HUES6 (cell line): ENCODE results near the gene LHFPL4.
"Not testable (repeated sequence)": the region's sequence is repeated elsewhere in the genome, so short reads cannot be mapped to it uniquely, and the experiment has no call there.

ENCODE experiments used
- H3K27ac ChIP-seq: 2 replicates; pipeline ENCODE4 v1.7.0; 2013; ENCODE audit warnings: low read depth, mild to moderate bottlenecking, low read length, inconsistent platforms
- H3K27me3 ChIP-seq: 2 replicates; pipeline ENCODE4 v1.6.1; 2013; ENCODE audit warnings: low read length; ENCODE audit not compliant: control insufficient read depth, insufficient read depth
- H3K36me3 ChIP-seq: 2 replicates; pipeline ENCODE4 v1.6.1; 2013; ENCODE audit warnings: low read length; ENCODE audit not compliant: control insufficient read depth, insufficient read depth
- H3K4me1 ChIP-seq: 2 replicates; pipeline ENCODE4 v1.6.1; 2013; ENCODE audit warnings: low read length; ENCODE audit not compliant: control insufficient read depth, insufficient read depth
- H3K4me3 ChIP-seq: 2 replicates; pipeline ENCODE4 v1.5.1; 2013; ENCODE audit warnings: low read depth, low read length
- H3K9ac ChIP-seq: one replicate; pipeline ENCODE4 v1.6.1; 2013; ENCODE audit warnings: mild to moderate bottlenecking, low read length
- H3K9me3 ChIP-seq: 2 replicates; pipeline ENCODE4 v1.6.1; 2013; ENCODE audit warnings: low read depth, low read length; ENCODE audit not compliant: control insufficient read depth, insufficient read depth

LHFPL4 gene

DNA sequence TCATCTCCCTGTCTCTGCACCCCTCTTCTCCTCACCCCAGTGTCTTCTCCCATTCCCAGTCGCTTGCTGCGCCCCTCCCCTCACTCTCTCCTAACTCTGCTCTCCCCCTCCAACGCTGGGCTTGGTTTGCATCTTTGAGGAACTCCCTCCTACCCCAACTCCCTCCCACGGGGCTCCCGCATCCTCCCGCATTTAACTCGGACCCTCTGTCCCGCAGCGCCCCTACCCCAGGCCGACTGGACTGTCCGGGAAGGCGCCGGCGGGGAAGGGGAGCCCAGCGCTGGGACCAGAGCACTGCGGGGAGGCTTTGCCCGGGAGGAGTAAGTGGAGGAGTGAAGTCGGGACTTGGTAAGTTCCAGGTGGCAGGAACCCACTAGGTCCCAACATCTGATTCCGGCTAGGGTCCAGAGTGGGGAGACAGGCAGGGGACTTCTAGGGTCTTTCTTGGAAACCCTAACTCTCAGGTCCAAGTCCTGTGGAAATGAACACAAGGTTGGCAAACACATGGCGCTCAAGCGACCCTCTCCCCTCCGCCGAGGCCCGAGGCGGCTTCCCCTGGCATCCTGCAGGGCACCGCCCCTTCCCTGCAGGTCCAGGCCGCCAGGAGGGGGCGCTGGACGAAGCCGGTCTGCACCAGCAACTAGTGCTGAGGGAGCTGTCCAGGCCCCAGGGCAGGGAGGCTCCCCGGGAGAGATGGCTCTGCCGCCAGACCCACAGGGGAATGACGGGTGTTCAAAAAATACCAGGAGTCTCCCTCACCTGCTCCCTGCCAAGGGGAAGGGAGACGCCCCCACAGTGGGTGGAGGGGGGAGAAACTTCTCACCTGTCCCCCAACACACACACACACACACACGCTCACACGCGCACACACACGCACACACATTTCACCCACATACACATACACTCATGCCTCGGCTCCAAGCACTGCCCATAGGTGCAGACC, 53.2 kb downstream of the LHFPL4 start:
- Histone ChIP-seq H3K9ac (peak overlapping the region; percentile 56), H3K27ac (no peak overlapping the region), H3K4me3 (peak overlapping the region; percentile 87), H3K4me1 (peaks cover 3% of the 10 kb centered on the region; the same call in 1 of the 2 replicates), H3K36me3 (no peaks in the 10 kb centered on the region), H3K27me3 (peaks cover 36% of the 10 kb centered on the region), H3K9me3 (no peaks in the 10 kb centered on the region)

DNA sequence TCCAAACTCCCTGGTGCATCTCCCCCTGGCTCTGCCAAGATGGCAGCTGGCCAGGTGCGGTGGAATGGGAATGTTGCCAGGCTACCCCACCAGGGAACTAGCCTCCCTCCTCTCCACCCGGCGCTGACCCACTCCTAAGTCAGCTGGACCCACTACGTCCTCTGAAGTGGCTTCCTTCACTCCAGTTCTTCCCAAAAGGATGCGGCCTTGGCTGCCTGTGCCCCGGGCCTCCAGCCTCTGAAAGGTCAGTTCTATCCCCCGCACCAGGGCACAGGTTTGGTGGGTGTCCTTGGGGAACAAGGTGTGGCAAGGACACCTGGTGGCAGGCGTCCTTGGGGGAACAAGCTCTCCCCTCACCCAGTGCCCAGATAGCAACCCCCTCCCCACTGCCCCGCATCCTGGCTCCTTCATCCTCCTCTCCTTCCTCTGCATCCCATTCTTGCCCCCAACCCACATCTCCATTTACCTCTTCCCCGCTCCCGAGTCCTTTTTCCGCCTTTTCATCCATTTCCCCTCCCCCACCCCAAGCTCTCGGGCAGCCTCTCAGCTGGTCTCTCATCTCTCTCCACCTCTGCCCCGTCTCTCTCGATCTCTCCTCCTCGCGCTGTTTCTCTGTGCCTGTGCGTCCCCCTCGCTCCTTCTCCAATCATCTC, 54.0 kb downstream of the LHFPL4 start:
- Histone ChIP-seq H3K27ac (no peak overlapping the region), H3K4me1 (peaks cover 3% of the 10 kb centered on the region; the same call in 1 of the 2 replicates), H3K27me3 (peaks cover 44% of the 10 kb centered on the region), H3K4me3 (peak overlapping the region; percentile 87), H3K9ac (peak overlapping the region; percentile 56), H3K36me3 (no peaks in the 10 kb centered on the region), H3K9me3 (no peaks in the 10 kb centered on the region)

DNA sequence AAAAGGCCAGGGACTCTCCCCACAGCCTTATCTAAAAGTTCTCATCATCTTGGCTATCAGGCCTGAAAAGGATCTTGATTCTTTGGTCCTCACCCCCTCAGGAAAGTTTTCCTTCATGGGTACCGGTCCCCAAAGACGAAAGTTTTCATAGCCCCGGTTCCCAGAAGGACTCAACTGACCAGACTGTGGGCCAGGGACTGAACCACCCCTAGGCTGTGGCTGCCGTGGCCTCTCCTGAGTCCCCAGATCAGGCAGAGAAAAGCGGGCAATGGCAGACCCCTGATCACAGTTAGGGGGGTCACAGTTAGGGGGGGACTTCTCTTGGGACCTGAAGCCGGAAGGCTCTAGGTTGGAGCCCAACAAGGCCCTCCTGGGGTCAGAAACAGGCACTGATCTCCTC, 54.8 kb downstream of the LHFPL4 start:
- no peaks in the 10 kb centered on the region for H3K36me3 ChIP-seq
- peaks cover 3% of the 10 kb centered on the region; the same call in 1 of the 2 replicates for H3K4me1 ChIP-seq
- H3K9me3 ChIP-seq, result no peaks in the 10 kb centered on the region
- no peak overlapping the region for H3K9ac ChIP-seq
- H3K27ac ChIP-seq, result no peak overlapping the region
- H3K27me3 ChIP-seq, result peaks cover 49% of the 10 kb centered on the region
- no peak overlapping the region for H3K4me3 ChIP-seq

DNA sequence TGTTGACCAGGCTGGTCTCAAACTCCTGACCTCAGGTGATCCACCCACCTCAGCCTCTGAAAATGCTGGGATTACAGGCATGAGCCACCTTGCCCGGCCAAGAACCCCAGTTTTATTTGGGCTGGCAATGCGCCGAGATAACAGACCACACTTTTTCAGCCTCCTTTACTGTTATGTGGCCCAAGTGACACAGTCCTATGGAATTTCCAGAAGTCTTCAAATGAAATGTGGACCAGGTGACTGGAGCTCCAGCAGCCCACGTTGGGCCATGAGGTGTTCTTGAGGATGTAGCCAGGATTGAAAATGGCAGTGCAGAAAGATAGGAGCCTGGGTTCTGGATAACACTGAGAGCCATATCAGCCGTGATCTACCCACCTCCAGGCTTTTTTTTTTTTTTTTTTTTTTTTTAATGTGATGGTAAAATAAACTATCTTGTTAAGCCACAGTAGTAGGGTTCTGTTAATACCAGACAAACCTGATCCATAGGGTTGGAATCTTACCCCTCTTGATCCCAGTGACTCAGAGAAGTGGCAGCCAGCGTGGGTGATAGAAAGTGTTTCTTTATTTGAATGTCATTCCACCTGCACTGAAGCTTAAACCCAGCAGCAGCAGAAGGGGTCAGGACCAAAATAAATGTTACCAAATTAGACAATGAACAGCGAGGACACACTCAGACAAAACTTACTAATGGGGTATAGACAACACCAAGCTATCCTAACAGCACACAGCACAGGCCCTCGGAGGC, 55.6 kb downstream of the LHFPL4 start:
- Histone ChIP-seq H3K36me3 (no peaks in the 10 kb centered on the region), H3K9ac (no peak overlapping the region), H3K4me3 (no peak overlapping the region), H3K4me1 (peaks cover 3% of the 10 kb centered on the region; the same call in 1 of the 2 replicates), H3K27me3 (peaks cover 55% of the 10 kb centered on the region), H3K9me3 (no peaks in the 10 kb centered on the region), H3K27ac (no peak overlapping the region)

DNA sequence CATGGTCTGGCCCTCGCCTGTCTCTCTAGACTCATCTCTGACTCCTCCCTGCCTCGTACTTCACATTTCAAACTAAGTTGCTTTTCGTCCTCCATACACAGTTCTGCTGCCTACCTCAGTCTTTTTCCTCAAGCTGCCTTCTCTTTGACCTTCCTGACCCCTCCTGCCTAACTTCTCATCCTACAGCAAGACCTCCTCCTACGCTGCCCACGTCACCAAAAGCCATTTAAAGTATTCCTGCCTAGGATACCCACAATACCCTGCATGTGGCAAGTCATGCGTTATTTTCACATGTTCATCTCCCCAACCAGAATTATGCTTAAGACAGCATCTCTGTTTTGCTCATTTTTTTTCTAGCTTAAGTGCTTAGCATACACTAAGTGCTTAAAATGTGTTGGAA, 56.7 kb downstream of the LHFPL4 start:
- Histone ChIP-seq H3K9me3 (no peaks in the 10 kb centered on the region), H3K27ac (no peak overlapping the region), H3K27me3 (peaks cover 62% of the 10 kb centered on the region), H3K9ac (no peak overlapping the region), H3K4me1 (peaks cover 3% of the 10 kb centered on the region; the same call in 1 of the 2 replicates), H3K4me3 (no peak overlapping the region), H3K36me3 (no peaks in the 10 kb centered on the region)

DNA sequence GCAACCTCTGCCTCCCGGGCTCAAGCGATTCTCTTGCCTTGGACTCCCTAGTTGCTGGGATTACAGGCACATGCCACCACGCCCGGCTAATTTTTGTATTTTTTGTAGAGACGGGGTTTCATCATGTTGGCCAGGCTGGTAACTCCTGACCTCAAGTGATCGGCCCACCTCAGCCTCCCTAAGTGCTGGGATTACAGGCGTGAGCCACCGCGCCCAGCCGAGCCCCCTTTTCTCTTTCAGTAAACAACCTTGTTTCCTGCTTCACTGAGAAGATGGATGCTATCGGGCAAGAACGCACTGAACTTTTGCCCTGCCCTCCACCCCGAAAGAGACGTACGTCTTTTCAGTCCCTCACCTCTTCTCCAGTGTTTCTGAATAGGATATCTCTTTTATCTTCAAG, 59.6 kb downstream of the LHFPL4 start:
- peaks cover 47% of the 10 kb centered on the region for H3K27me3 ChIP-seq
- H3K4me1 ChIP-seq, H3K36me3 ChIP-seq, H3K9ac ChIP-seq, H3K4me3 ChIP-seq, H3K9me3 ChIP-seq, H3K27ac ChIP-seq: not testable (repeated sequence)

DNA sequence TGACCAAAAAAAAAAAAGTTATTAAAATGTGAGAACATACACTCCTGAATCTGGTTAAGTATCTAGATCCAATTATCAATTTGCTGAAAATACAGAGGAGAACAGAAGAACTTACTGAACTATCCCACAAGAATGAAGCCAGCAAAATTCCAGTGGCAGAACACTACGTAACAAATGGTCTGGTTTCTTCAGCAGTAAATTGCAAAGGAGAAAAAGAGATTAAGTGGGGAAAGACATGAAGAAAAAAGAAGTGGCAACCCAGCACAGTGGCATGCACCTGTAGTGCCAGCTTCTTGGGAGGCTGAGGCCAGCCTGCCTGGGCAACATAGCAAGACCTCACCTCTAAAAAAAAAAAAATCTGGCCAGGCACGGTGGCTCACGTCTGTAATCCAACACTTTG, 62.1 kb downstream of the LHFPL4 start:
- Histone ChIP-seq H3K4me3 (no peak overlapping the region), H3K9ac (no peak overlapping the region), H3K4me1 (no peaks in the 10 kb centered on the region), H3K9me3 (peaks cover 4% of the 10 kb centered on the region; the same call in 1 of the 2 replicates), H3K27me3 (peaks cover 28% of the 10 kb centered on the region), H3K27ac (no peak overlapping the region), H3K36me3 (no peaks in the 10 kb centered on the region)

DNA sequence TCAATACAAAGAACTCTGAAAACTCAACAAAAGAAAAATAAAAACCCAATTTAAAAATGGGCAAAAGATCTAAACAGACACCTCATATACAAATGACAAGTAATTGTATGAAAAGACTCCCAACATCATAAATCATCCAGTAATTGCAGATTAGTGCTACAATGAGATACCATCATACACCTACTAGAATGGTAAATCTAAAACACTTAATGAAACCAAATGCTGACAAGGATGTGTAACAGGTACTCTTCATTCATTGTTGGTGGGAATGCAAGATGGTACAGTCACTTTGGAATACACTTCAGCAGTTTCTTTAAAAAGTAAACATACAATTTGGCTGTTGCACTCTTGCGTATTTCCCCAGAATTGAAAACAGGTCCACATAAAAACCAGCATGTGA, 68.4 kb downstream of the LHFPL4 start:
- no peak overlapping the region for H3K4me3 ChIP-seq
- no peaks in the 10 kb centered on the region for H3K4me1 ChIP-seq
- no peak overlapping the region for H3K9ac ChIP-seq
- no peaks in the 10 kb centered on the region for H3K27me3 ChIP-seq
- no peak overlapping the region for H3K27ac ChIP-seq
- H3K9me3 ChIP-seq, result peaks cover 4% of the 10 kb centered on the region; the same call in 1 of the 2 replicates
- peaks cover 21% of the 10 kb centered on the region for H3K36me3 ChIP-seq

DNA sequence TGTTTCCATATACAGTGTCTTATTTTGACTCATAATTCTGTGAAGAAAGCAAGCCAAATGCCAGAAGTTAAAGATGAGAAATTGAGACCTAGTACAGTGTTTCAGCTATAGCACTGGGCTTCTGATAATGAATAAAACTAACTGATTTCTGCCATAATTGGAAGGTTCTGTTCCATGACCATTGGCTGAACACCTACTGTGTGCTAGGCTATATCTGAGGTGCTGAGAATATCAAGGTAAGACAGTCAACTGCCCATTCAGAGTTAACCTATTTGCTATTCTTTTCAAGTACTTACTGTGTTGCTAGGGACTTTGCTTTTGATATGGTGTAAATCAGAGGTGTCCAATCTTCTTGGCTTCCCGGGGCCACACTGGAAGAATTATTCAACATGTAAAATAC, 73.4 kb downstream of the LHFPL4 start:
- Histone ChIP-seq H3K27me3 (no peaks in the 10 kb centered on the region), H3K36me3 (peaks cover 67% of the 10 kb centered on the region), H3K27ac (no peak overlapping the region), H3K9ac (no peak overlapping the region), H3K9me3 (no peaks in the 10 kb centered on the region), H3K4me3 (no peak overlapping the region), H3K4me1 (no peaks in the 10 kb centered on the region)

DNA sequence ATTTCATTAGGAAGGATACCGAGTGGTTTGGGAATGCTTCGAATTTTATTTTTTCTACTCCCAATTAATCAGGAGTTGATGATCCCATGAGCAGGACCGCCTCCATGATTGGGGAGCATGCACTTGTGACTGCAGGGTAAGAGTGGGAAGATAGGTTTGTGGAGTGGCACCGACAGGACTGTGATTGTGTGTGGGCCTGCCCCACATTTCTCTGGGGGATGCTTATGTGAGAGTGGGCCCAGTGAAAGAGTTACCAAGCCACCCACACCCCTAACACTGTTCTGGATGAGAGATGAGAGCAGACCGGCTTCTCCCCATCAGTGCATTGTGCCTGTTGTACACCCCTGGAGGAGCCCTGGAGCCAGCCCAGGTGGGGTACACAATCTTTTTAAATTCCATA, 76.7 kb downstream of the LHFPL4 start:
- Histone ChIP-seq H3K9ac (no peak overlapping the region), H3K36me3 (peaks cover 95% of the 10 kb centered on the region), H3K27ac (no peak overlapping the region), H3K9me3 (no peaks in the 10 kb centered on the region), H3K4me3 (no peak overlapping the region), H3K4me1 (no peaks in the 10 kb centered on the region), H3K27me3 (no peaks in the 10 kb centered on the region)
